DND-41 (cell line): ENCODE results near the gene USP10.

ENCODE experiments used
- EZH2 ChIP-seq: IDR thresholded peaks from 3 replicates; pipeline ENCODE4 v1.6.1; 2012; ENCODE audit warnings: borderline replicate concordance, low read depth, mild to moderate bottlenecking, moderate library complexity, low read length, inconsistent platforms; ENCODE audit not compliant: severe bottlenecking
- TF ChIP-seq, protein P1 (sequence below): IDR thresholded peaks from 2 replicates; pipeline ENCODE4 v1.5.1; 2012; ENCODE audit warnings: borderline replicate concordance, low read length, moderate library complexity, mild to moderate bottlenecking; ENCODE audit not compliant: poor library complexity, severe bottlenecking; ENCODE audit errors: extremely low read depth

DNA sequence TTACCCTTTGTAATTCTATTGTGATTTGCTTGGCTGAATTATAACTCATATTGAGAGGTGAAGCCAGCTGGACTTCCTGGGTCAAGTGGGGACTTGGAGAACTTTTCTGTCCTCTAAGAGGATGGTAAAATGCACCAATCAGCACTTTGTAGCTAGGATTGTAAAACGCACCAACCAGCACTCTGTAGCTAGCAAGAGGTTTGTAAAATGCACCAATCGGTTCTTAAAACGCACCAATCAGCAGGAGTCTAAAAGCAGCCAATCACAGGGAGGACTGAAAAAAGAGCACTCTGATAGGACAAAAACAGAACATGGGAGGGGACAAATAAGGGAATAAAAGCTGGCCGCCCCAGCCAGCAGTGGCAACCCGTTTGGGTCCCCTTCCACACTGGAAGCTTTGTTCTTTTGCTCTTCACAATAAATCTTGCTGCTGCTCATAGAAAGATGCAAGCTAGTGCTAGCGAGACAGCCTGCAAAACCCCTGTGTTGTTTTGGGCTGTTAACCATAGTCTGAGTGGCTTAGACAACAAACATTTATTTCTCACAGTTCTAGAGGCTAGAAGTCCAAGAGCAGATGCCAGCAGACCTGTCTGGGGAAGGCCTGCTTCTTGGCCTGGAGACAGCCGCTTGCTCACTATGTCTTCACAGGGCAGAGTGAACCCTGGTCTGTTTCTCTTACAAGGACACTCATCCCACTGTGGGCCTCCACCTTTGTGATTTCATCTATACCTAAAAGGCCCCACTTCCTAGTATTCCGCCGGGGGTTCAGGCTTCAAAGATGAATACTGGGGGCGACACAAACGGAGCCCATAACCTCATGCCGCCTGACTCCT is 81.0 kb downstream of the USP10 start:
- TF ChIP-seq, protein P1, sequence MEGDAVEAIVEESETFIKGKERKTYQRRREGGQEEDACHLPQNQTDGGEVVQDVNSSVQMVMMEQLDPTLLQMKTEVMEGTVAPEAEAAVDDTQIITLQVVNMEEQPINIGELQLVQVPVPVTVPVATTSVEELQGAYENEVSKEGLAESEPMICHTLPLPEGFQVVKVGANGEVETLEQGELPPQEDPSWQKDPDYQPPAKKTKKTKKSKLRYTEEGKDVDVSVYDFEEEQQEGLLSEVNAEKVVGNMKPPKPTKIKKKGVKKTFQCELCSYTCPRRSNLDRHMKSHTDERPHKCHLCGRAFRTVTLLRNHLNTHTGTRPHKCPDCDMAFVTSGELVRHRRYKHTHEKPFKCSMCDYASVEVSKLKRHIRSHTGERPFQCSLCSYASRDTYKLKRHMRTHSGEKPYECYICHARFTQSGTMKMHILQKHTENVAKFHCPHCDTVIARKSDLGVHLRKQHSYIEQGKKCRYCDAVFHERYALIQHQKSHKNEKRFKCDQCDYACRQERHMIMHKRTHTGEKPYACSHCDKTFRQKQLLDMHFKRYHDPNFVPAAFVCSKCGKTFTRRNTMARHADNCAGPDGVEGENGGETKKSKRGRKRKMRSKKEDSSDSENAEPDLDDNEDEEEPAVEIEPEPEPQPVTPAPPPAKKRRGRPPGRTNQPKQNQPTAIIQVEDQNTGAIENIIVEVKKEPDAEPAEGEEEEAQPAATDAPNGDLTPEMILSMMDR, result no peak
- no peak for TF ChIP-seq EZH2
